H1 (cell line): ENCODE data around the gene SECISBP2. TPM values are rescaled to one million over a fixed set of nuclear protein-coding genes. Genes with fewer than 3 reads are reported as not detected.

Source experiments
- PHF8 ChIP-seq: fragments of 200-600 bp; sonication (generic); conservative IDR thresholded peaks from 2 replicates; pipeline ENCODE4 v1.7.1; 2012; ENCODE audit warnings: low read depth, mild to moderate bottlenecking, inconsistent platforms, low read length, moderate library complexity
- SUZ12 ChIP-seq: fragments of 200-600 bp; sonication (generic); IDR thresholded peaks from 2 replicates; pipeline ENCODE4 v1.6.1; 2012; ENCODE audit warnings: mild to moderate bottlenecking, inconsistent platforms, low read length, moderate library complexity, mixed read lengths
- polyA plus RNA-seq, 7 experiments: library from polyadenylated mRNA; depleted of rRNA in 3 of 7; stranded (reverse) in 5 of 7; unstranded in 2 of 7; fragments of >200 nt in 5 of 7; fragments of 200-250 nt in 2 of 7; gene quantifications; 1 replicate in 5 of 7; 2 replicates in 1 of 7; 4 replicates in 1 of 7; pipeline versions ENCODE4 v1.2.1 to v1.2.3, GENCODE V29; 2011 to 2013; ENCODE audit warnings: missing spikeins in 2 of 7, mixed read lengths in 2 of 7
- total RNA-seq: library from RNA; stranded (reverse); fragmentation: NEBNext Ultra II Directional; extraction: Animal tissue kit (Norgen Biotek cat#: 25700); gene quantifications from 2 replicates; pipeline ENCODE4 v1.2.1, GENCODE V29; 2021

Gene SECISBP2
- total and polyA plus RNA-seq, 2 of the 8 experiments (the other 6 are each of a cell fraction or from before 2014, with no cell fraction given) = 39.0 to 61.7 TPM

DNA sequence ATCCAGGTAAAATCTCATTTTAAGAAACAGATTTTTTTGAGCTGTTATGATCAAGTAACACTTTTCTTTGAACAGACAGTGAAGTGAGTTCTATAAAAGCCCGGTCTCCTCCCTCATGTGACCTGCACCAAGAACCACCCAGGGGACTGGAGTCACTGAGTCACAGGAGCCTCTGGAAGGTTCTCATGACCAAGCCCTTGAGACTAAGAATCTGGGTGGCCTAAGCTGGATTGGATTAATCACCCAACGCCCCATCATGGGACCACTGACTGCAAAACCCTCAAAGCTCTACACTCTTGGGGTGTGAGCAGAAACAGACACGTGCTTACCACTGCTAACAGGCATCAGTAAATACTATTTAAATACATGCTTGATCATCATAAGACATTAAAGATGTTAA lies 48.4 kb downstream of the SECISBP2 start (continued):
- TF ChIP-seq PHF8 = no peak
- no peak for TF ChIP-seq SUZ12
